ENCODE measurements around the gene THOP1. TPM values are rescaled to one million over a fixed set of nuclear protein-coding genes. Genes with fewer than 3 reads are reported as not detected.

The THOP1 gene
- total RNA-seq, 6 experiments from 2014 or later, result 25.5 to 61.8 (median 33.0) TPM

- 89% methylated on average over 1 of the region's 5 CpGs for WGBS (ENCODE audit: insufficient coverage, low coverage, low lambda C conversion rate, missing lambda C conversion rate)
- no peak overlapping the region for H3K4me3 ChIP-seq
Observed at GRCh38 chr19:2822846-2823245, 37.5 kb downstream of the THOP1 start.

GRCh38 chr19:2823646-2824045 lies 38.3 kb downstream of the THOP1 start:
- Histone ChIP-seq H3K27ac (no peak overlapping the region), H3K36me3 (no peaks in the 10 kb centered on the region), H3K9me3 (peaks cover 0 to 6% (median 0%) of the 10 kb centered on the region in 4 donors), H3K27me3 (no peaks in the 10 kb centered on the region), H3K4me1 (no peaks in the 10 kb centered on the region), H3K4me3 (no peak overlapping the region)
- ATAC-seq (no peak), DNase-seq (no peak)
- TF ChIP-seq, protein P1, sequence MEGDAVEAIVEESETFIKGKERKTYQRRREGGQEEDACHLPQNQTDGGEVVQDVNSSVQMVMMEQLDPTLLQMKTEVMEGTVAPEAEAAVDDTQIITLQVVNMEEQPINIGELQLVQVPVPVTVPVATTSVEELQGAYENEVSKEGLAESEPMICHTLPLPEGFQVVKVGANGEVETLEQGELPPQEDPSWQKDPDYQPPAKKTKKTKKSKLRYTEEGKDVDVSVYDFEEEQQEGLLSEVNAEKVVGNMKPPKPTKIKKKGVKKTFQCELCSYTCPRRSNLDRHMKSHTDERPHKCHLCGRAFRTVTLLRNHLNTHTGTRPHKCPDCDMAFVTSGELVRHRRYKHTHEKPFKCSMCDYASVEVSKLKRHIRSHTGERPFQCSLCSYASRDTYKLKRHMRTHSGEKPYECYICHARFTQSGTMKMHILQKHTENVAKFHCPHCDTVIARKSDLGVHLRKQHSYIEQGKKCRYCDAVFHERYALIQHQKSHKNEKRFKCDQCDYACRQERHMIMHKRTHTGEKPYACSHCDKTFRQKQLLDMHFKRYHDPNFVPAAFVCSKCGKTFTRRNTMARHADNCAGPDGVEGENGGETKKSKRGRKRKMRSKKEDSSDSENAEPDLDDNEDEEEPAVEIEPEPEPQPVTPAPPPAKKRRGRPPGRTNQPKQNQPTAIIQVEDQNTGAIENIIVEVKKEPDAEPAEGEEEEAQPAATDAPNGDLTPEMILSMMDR (IDR thresholded peaks at IDR 0.05), result no peak
- no peak for TF ChIP-seq POLR2A (IDR thresholded peaks at IDR 0.05)
- intact Hi-C loops (cut with DNase I), result no loop called here
- WGBS (ENCODE audit: insufficient coverage, low coverage, low lambda C conversion rate, missing lambda C conversion rate), result 80% methylated on average over 1 of the region's 9 CpGs

More at GRCh38 chr19:2822846-2823245, 37.5 kb downstream of the THOP1 start:
- no peaks in the 10 kb centered on the region for H3K4me1 ChIP-seq
- no peaks in the 10 kb centered on the region for H3K36me3 ChIP-seq
- intact Hi-C loops (cut with DNase I), result no loop called here
- H3K9me3 ChIP-seq, result peaks cover 0 to 6% (median 0%) of the 10 kb centered on the region in 4 donors
- no peak overlapping the region for H3K27ac ChIP-seq
- ATAC-seq (no peak), DNase-seq (no peak)
- TF ChIP-seq, protein P1 (IDR thresholded peaks at IDR 0.05), result no peak
- TF ChIP-seq POLR2A (IDR thresholded peaks at IDR 0.05), result no peak
- no peaks in the 10 kb centered on the region for H3K27me3 ChIP-seq

- Histone ChIP-seq H3K4me1 (no peaks in the 10 kb centered on the region), H3K27me3 (no peaks in the 10 kb centered on the region), H3K4me3 (no peak overlapping the region), H3K36me3 (no peaks in the 10 kb centered on the region), H3K27ac (no peak overlapping the region), H3K9me3 (peaks cover 0 to 6% (median 0%) of the 10 kb centered on the region in 4 donors)
- TF ChIP-seq, protein P1 (IDR thresholded peaks at IDR 0.05), result no peak
- no peak for TF ChIP-seq POLR2A (IDR thresholded peaks at IDR 0.05)
- no CpG with 5 or more reads among the region's 8 CpGs for WGBS (ENCODE audit: insufficient coverage, low coverage, low lambda C conversion rate, missing lambda C conversion rate)
- no peak for ATAC-seq
- intact Hi-C loops (cut with DNase I), result no loop called here
- no peak for DNase-seq
Observed at GRCh38 chr19:2824129-2824528, 38.8 kb downstream of the THOP1 start.

- DNase-seq, result no peak
- Histone ChIP-seq H3K9me3 (peaks cover 0 to 11% (median 0%) of the 10 kb centered on the region in 4 donors), H3K36me3 (no peaks in the 10 kb centered on the region), H3K4me1 (no peaks in the 10 kb centered on the region), H3K27me3 (no peaks in the 10 kb centered on the region), H3K27ac (no peak overlapping the region), H3K4me3 (no peak overlapping the region)
- TF ChIP-seq POLR2A (IDR thresholded peaks at IDR 0.05), result no peak
- TF ChIP-seq, protein P1 (IDR thresholded peaks at IDR 0.05), result no peak
- intact Hi-C loops (cut with DNase I), result no loop called here
- 100% methylated on average over 2 of the region's 2 CpGs for WGBS (ENCODE audit: insufficient coverage, low coverage, low lambda C conversion rate, missing lambda C conversion rate)
- no peak for ATAC-seq
Observed at GRCh38 chr19:2827022-2827421, 41.7 kb downstream of the THOP1 start.
